Neuronal stem cell (in vitro differentiated cells): Measurements from ENCODE around the gene GRAMD4.

Experiments used
- DNase-seq: peaks from one replicate; pipeline ENCODE4 v3.0.0-alpha.2; 2013; ENCODE audit warnings: low spot score
- H2AFZ ChIP-seq: one replicate; pipeline ENCODE4 v1.6.1; 2013; ENCODE audit warnings: mild to moderate bottlenecking, low read length, inconsistent platforms
- H2AK5ac ChIP-seq: 2 replicates; pipeline ENCODE4 v1.6.1; 2013; ENCODE audit warnings: low read depth, mild to moderate bottlenecking, inconsistent platforms, low read length, moderate library complexity, mixed read lengths
- H2BK120ac ChIP-seq: 2 replicates; pipeline ENCODE4 v1.6.1; 2013; ENCODE audit warnings: low read depth, mild to moderate bottlenecking, inconsistent platforms, low read length, moderate library complexity, mixed read lengths
- H2BK12ac ChIP-seq: one replicate; pipeline ENCODE4 v1.6.1; 2013; ENCODE audit warnings: low read length, inconsistent platforms
- H2BK15ac ChIP-seq: 2 replicates; pipeline ENCODE4 v1.6.1; 2013; ENCODE audit warnings: mild to moderate bottlenecking, low read length, inconsistent platforms, mixed read lengths
- H2BK5ac ChIP-seq: one replicate; pipeline ENCODE4 v1.6.1; 2013; ENCODE audit warnings: inconsistent platforms, mild to moderate bottlenecking, low read length, moderate library complexity
- H3K14ac ChIP-seq: one replicate; pipeline ENCODE4 v1.6.1; 2013; ENCODE audit warnings: low read length, inconsistent platforms
- H3K18ac ChIP-seq: 2 replicates; pipeline ENCODE4 v1.6.1; 2013; ENCODE audit warnings: low read length, inconsistent platforms
- H3K23ac ChIP-seq: 2 replicates; pipeline ENCODE4 v1.6.1; 2013; ENCODE audit warnings: low read depth, mild to moderate bottlenecking, mixed read lengths, low read length, inconsistent platforms; ENCODE audit not compliant: poor library complexity
- H3K27ac ChIP-seq: replicated peaks from 3 replicates; pipeline ENCODE4 v1.5.1; 2013; ENCODE audit warnings: low read length, inconsistent platforms
- H3K27me3 ChIP-seq, 3 experiments: 2 replicates each; pipeline ENCODE4 v1.6.1; 2013; ENCODE audit warnings: low read length in 3 of 3, mild to moderate bottlenecking in 2 of 3, inconsistent platforms in 1 of 3, low read depth in 1 of 3, mixed read lengths in 1 of 3, moderate library complexity in 1 of 3; ENCODE audit not compliant: control insufficient read depth in 3 of 3, insufficient read depth in 3 of 3
- H3K36me3 ChIP-seq, 2 donors: replicated peaks in 1 of 2; 2 replicates each; pipeline ENCODE4 v1.6.1; 2013; ENCODE audit warnings: low read length in 2 of 2; ENCODE audit not compliant: control insufficient read depth in 2 of 2, insufficient read depth in 2 of 2
- H3K4ac ChIP-seq: 2 replicates; pipeline ENCODE4 v1.6.1; 2013; ENCODE audit warnings: inconsistent platforms, mild to moderate bottlenecking, low read length, moderate library complexity
- H3K4me1 ChIP-seq, 2 donors: 1 replicate in 1 of 2; 2 replicates in 1 of 2; pipeline ENCODE4 v1.6.1; 2013; ENCODE audit warnings: low read length in 2 of 2, low read depth in 1 of 2; ENCODE audit not compliant: control insufficient read depth in 2 of 2, insufficient read depth in 1 of 2
- H3K4me2 ChIP-seq: one replicate; pipeline ENCODE4 v1.6.1; 2013; ENCODE audit warnings: mild to moderate bottlenecking, low read length, inconsistent platforms; ENCODE audit not compliant: insufficient read depth, poor library complexity, severe bottlenecking
- H3K4me3 ChIP-seq, 2 donors: 2 replicates each; pipeline ENCODE4 v1.5.1; 2013; ENCODE audit warnings: low read length in 2 of 2, mild to moderate bottlenecking in 2 of 2, inconsistent platforms in 1 of 2, moderate library complexity in 1 of 2
- H3K79me1 ChIP-seq: one replicate; pipeline ENCODE4 v1.6.1; 2013; ENCODE audit warnings: low read depth, mild to moderate bottlenecking, inconsistent platforms, low read length, moderate library complexity
- H3K9ac ChIP-seq: one replicate; pipeline ENCODE4 v1.6.1; 2013; ENCODE audit warnings: mild to moderate bottlenecking, low read depth, low read length, inconsistent platforms; ENCODE audit not compliant: poor library complexity
- H3K9me3 ChIP-seq, 2 donors: replicated peaks in 1 of 2; 2 replicates each; pipeline versions ENCODE3 to v1.6.1; 2013; ENCODE audit warnings: low read length in 2 of 2, mild to moderate bottlenecking in 2 of 2, inconsistent platforms in 1 of 2, low read depth in 1 of 2, mixed read lengths in 1 of 2, moderate library complexity in 1 of 2; ENCODE audit not compliant: control insufficient read depth in 2 of 2, insufficient read depth in 1 of 2
- H4K8ac ChIP-seq: one replicate; pipeline ENCODE4 v1.6.1; 2013; ENCODE audit warnings: low read depth, mild to moderate bottlenecking, inconsistent platforms, low read length, moderate library complexity
- H4K91ac ChIP-seq: one replicate; pipeline ENCODE4 v1.6.1; 2013; ENCODE audit warnings: low read length, low read depth, mild to moderate bottlenecking, inconsistent platforms; ENCODE audit not compliant: poor library complexity
- WGBS, 2 donors: extraction: QIAGEN DNeasy Blood & Tissue Kit; methylation state at CpG; one replicate each; pipeline ENCODE4 v1.1.7; 2013; ENCODE audit warnings: missing lambda C conversion rate in 2 of 2, mixed read lengths in 1 of 2; ENCODE audit not compliant: insufficient read length in 2 of 2, insufficient replicate concordance in 1 of 2; ENCODE audit errors: extremely low coverage in 2 of 2; 5-methylcytosine and 5-hydroxymethylcytosine counted together

Gene GRAMD4

DNA sequence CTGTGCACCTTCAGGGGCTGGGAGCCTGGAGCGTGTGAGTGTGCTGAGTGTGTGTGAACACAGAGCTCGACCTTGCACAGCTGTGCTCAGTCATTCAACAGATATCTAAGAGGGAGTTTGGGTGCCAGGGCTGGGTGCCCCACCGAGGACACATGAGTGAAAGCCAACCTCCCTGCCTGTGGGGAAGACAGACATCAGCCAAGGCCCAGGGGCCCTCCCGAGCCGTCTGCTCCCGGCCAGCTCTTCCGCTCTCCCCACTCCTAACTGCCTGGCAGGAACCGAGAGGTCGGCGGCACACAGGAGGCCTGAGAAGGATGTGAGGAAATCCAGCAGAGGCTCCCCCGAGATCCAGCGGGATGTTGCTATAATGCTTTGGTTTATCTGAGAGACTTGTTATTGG is 85.9 kb downstream of the GRAMD4 start:
- H3K4me2 ChIP-seq: no peak overlapping the region
- no peak overlapping the region for H4K91ac ChIP-seq
- no peak overlapping the region for H2AFZ ChIP-seq
- no peaks in the 10 kb centered on the region for H3K4me1 ChIP-seq
- H3K9me3 ChIP-seq: no peaks in the 10 kb centered on the region
- H2AK5ac ChIP-seq: no peak overlapping the region
- H3K14ac ChIP-seq: no peak overlapping the region
- peaks cover 64 to 96% of the 10 kb centered on the region in 2 donors for H3K36me3 ChIP-seq
- H2BK15ac ChIP-seq: no peak overlapping the region
- H3K27me3 ChIP-seq: no peaks in the 10 kb centered on the region
- H3K4ac ChIP-seq: no peak overlapping the region
- no peak overlapping the region for H3K9ac ChIP-seq
- H3K27ac ChIP-seq: no peak overlapping the region
- H2BK12ac ChIP-seq: no peak overlapping the region
- no peak overlapping the region for H3K4me3 ChIP-seq
- H2BK120ac ChIP-seq: no peak overlapping the region
- no peak overlapping the region for H2BK5ac ChIP-seq
- H3K23ac ChIP-seq: no peak overlapping the region
- peaks cover 7% of the 10 kb centered on the region for H3K79me1 ChIP-seq
- no CpG with 5 or more reads among the region's 12 CpGs for WGBS, 2 donors
- no peak overlapping the region for H4K8ac ChIP-seq
- DNase-seq: no peak
- no peak overlapping the region for H3K18ac ChIP-seq

DNA sequence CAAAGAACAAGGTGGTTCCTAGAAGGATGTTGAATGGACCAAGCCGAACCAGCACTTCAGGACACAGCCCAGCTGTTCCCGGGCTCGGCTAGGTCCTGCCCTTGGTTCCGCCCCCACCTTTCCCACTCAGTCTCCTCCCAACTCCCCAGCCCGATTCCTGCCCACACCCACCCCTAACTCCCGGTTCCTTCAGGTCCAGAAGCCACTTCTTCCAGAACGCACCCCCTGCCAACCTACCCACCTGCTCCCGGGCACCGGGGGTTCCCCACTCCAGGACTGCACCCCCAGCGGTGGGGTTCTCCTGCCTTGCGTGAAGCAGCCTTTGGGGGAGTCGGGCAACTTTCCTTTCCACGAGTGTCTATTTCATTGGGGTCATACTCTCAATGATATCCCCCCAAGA is 87.1 kb downstream of the GRAMD4 start:
- Histone ChIP-seq H3K27ac (no peak overlapping the region), H4K91ac (no peak overlapping the region), H3K36me3 (peaks cover 62 to 97% of the 10 kb centered on the region in 2 donors), H3K4ac (no peak overlapping the region), H3K9ac (no peak overlapping the region), H2BK12ac (no peak overlapping the region), H3K4me1 (no peaks in the 10 kb centered on the region), H3K27me3 (no peaks in the 10 kb centered on the region), H3K9me3 (no peaks in the 10 kb centered on the region), H3K79me1 (peaks cover 3% of the 10 kb centered on the region), H2AK5ac (no peak overlapping the region), H2BK15ac (no peak overlapping the region), H3K4me3 (no peak overlapping the region), H3K23ac (no peak overlapping the region), H2BK120ac (no peak overlapping the region), H4K8ac (no peak overlapping the region), H3K18ac (no peak overlapping the region), H2BK5ac (peak overlapping the region; percentile 46), H2AFZ (no peak overlapping the region), H3K4me2 (no peak overlapping the region), H3K14ac (peak overlapping the region; percentile 44)
- WGBS, 2 donors: no CpG with 5 or more reads among the region's 13 CpGs
- DNase-seq: no peak

GRCh38 chr22:46707827-46708570 is 87.8 kb downstream of the GRAMD4 start:
- Histone ChIP-seq H2BK12ac (no peak overlapping the region), H3K27ac (no peak overlapping the region), H2BK15ac (no peak overlapping the region), H3K9ac (no peak overlapping the region), H4K91ac (no peak overlapping the region), H2BK5ac (peak overlapping the region; percentile 46), H3K27me3 (no peaks in the 10 kb centered on the region), H3K36me3 (peaks cover 58 to 93% of the 10 kb centered on the region in 2 donors), H3K9me3 (no peaks in the 10 kb centered on the region), H4K8ac (no peak overlapping the region), H3K4me2 (no peak overlapping the region), H2BK120ac (no peak overlapping the region), H2AK5ac (no peak overlapping the region), H3K4me1 (no peaks in the 10 kb centered on the region), H2AFZ (no peak overlapping the region), H3K79me1 (peaks cover 3% of the 10 kb centered on the region), H3K4me3 (no peak overlapping the region), H3K23ac (peak overlapping the region; percentile 62), H3K18ac (no peak overlapping the region), H3K4ac (no peak overlapping the region), H3K14ac (no peak overlapping the region)
- no peak for DNase-seq
- WGBS, 2 donors: no CpG with 5 or more reads among the region's 32 CpGs

DNA sequence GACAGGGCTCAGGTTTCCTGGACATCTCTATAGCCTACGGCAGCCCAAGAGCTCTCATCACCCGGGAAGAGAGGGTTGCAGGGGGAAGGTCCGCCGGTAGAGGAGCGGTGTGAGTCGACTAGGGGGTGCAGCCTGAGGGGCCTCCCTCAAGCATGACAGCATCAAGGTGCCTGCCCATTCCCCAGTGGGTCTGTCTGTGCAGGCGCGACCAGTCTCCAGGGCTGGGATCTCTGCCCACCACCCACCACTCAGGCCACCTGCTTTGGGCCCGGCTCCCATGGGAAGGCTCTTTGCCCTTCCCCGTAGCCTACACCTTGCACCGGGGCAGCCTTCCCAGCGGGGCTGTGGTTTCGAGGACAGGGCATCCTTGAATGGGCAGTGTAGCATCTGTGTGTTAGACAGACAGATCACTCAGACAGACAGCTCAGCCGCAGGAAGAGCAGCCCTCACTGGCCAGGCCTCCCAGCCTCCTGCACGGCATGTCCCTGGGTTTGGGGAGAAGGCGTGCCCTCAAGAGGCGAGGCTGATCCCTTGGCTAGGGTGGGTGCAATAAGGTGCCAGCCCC is 88.7 kb downstream of the GRAMD4 start:
- Histone ChIP-seq H3K9ac (peak overlapping the region; percentile 3), H3K79me1 (peaks cover 3% of the 10 kb centered on the region), H2BK120ac (no peak overlapping the region), H3K4me1 (no peaks in the 10 kb centered on the region), H3K23ac (peak overlapping the region; percentile 40), H2AFZ (no peak overlapping the region), H3K4me3 (no peak overlapping the region), H4K8ac (peak overlapping the region; percentile 94), H3K4ac (no peak overlapping the region), H3K4me2 (no peak overlapping the region), H2BK12ac (no peak overlapping the region), H2BK5ac (peak overlapping the region; percentile 5), H2AK5ac (no peak overlapping the region), H4K91ac (no peak overlapping the region), H3K18ac (no peak overlapping the region), H3K27me3 (no peaks in the 10 kb centered on the region), H3K14ac (no peak overlapping the region), H3K27ac (no peak overlapping the region), H3K36me3 (peaks cover 56 to 90% of the 10 kb centered on the region in 2 donors), H3K9me3 (no peaks in the 10 kb centered on the region), H2BK15ac (no peak overlapping the region)
- WGBS, 2 donors: no CpG with 5 or more reads among the region's 17 CpGs
- DNase-seq: no peak
